Activated T-cell treated with anti-CD3 and anti-CD28 coated beads for 1 hour (primary cell): ENCODE data around the gene PYGB.

ENCODE experiments used
- DNase-seq: peaks from one replicate; pipeline ENCODE4 v3.0.0-alpha.2; 2020; ENCODE audit warnings: low read depth

Gene PYGB

DNA sequence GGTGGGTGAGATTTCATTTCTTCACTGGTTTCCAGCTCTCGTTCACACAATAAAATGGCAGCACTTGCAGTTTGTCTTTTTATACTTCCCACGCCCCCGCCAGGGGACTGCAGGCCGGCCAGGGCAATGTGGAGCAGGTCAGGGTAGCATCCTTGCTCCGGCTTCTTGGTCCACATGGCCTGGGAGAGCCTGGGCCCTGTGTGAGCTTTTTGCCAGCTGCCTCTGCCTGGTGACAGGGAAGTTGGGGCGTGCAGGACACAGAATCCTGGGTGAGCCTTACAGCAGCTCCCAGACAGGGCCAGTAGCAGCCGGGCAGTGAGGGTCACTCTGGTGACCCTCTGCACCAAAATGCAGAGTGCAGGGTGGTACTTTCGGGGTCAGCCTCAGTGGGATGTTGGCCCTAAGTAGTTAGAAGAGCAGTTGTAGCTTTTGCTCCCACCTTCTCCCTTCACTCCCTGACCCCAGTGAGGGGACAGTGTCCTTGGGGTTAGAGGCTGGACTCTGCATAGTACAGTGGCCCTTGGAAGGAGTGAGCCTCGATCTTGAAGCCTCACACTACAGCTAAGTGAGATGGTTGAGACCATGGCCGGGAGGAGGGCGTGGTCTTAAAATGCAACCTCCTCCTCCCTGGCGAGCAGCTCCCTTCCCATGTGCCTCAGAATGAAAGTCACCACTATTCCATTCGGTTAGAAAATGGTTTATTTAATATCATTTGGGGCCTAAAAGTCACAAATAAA, 23.8 kb downstream of the PYGB start:
- no peak for DNase-seq

DNA sequence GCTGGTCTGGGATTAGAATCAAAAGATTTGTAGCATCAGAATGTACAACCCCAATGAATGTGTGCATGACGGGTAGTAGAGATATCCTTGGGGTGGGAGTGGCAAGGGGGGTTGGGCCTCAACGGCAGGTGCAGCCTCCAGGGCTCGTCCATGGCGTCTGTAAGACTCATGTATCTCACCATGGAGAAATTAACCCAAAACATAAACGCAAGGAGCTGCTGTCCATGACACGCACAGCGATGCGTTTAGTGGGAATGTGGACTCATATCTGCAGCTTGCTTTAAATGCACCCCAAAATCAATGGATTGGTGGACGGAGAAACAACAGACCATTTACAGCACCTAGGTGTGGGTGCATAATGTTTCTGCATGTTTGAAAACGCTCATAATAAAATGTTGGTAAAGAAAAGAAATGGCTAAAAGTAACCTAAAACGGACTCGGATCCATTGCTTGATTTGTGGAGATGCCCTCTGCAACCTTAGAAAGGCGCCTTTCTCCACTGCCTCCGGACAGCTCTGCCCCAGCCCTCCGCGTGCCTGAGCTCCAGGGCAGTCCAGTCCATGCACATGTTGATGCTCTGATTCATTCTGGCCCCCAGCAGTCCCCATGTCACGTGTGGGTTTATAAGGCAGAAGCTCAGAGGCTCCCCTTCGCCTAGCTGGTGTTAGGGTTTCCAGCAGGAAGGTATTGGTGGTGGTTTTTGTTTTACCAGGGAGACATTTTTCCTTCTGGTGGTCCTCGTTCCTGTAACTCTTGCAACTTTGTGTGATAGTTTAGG, 24.5 kb downstream of the PYGB start:
- DNase-seq = no peak

DNA sequence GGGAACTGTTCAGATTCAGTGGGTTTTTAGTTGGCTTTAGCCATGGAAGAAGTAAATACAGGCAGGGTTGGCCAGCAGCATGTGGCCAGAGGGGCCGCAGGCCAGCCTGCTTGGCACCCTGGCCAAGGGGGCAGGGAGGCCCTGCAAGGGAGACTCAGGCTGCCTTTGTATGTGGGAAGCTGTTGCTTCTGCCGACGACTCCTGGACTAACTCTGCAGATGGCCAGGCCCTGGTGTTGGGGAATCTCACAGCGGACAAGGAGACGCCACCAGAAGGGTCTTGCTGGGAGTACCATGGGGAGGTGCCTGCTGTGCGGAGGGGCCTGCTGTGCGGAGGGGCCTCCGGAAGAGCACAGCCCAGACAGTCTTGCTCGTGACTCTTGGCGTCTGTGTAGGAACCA, 25.2 kb downstream of the PYGB start:
- no peak for DNase-seq

DNA sequence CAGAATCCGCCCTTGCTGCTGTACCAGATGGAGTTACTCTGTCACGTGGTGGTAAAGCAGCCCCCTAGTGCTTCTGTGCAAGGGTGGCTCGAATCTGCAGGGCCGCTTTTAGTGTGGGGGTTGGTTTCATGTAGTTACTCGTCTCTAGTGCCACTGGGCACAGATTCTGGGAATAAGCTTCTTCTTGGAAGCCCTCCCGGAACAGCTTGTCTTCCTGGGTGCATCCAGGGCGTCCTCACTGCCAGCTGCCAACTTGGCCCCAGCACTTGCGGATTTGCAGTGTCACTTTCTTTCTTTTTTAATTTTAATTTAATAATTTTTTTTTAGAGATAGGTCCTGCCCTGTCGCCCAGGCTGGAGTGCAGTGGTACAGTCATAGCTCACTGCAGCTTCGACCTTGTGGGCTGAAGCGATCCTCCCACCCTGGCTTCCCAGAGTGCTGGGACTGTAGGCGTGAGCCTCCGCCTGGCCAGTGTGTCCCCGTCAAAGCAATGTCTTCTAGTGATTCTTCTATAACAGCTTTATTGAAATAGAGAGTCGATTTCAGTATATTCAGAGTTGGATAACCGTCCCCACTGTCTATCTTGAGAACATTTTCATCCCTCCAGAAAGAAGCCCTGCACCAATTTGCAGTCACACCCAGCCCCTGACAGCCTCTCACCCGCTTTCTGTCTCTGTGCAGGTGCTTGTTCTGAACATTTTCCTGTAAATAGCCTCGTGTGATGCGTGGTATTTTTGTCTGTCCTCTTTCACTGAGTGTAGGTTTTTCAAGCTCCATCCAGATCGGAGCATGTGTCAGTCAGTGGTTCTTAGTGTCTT, 25.9 kb downstream of the PYGB start:
- DNase-seq = no peak

DNA sequence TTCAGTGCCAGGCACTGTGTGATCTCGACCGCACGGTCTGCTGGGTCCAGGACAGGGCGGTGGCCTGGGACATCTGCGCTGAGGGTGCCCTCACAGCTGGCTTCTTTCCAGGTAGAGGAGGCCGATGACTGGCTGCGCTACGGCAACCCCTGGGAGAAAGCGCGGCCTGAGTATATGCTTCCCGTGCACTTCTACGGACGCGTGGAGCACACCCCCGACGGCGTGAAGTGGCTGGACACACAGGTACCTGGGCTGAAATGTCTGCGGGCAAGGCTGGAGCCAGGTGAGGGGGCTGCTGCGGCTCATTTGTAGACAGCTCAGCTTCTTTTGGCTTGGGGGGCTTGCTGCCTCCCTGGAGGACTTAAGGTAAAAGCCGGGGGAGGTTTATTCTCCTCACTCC, 26.6 kb downstream of the PYGB start:
- no peak for DNase-seq

DNA sequence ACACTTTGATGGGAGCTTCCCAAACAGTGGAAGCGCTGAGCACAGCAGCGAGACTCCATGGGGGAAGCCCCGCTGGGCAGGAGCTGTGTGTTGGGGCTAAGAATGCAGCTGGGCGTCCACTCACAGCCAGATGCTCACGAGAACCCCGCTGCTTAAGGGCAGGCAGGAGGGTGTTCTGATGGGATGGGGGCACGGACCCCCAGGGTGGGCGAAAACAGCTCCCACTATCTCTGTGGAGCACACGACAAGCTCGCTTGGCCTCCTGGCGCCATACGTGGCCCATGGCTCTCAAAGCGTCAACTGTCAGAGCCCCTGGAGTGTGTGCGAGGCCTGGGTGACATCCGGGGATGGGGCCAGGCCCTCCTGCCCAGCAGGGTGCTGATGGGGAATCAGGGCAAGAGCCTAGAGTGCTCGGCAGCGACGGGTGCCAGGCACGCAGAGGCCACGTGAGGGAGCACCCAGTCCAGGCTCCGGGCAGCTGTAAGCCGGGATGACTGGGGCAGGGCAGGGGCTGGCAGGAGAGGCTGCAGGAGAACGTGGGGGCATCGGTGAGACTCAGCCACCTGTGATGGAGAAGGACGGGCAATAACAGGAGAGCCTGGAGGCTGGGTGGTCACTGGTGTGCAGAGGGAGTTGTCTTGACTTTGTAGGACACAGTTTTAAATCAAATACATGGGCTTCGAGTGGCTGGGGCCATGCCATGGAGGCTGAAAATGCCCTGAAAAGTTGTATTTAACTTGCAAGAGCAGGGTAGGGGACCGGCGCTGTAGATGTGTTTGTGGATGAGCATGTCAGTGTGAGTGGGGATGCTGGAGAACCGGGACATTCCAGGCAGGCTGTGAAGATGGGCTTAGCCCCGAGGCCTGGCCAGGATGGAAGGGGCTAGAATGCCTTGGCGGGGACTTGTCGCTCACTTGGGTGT, 27.3 kb downstream of the PYGB start:
- DNase-seq = no peak

DNA sequence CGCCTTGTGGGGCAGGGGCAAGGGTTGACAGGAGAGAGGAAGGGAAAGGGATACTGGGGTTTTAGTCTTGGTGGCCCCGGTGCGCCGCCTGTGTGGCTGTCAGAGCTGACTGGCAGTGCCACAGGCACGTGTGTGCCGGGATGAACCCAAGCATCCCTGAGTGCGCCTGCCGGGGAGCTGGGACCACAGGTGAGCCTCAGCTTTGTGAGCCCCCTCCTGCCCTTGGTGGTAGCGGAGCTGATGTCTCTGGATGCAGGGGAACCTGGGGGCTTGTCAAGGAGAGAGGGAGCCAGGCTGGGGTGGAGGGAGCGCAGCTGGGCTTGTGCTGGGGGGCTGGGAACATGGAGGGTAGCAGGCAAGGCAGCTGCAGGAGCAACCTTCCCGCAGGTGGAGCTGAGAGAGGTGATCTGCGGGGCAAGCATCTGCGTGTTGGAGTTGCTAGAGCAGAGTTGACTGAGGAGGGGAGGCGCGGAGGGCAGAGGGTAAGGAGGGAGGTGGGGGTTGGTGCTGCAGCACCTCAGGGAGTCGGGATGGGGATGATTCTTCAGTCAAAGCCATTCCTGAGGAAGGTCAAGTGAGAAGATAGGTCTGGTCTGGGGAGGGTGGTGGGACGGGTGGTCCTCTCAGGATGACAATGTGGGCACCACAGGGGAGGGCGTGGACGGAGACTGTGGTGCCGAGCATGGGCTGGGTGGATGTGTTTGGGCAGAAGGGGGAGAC, 28.1 kb downstream of the PYGB start:
- DNase-seq = no peak

DNA sequence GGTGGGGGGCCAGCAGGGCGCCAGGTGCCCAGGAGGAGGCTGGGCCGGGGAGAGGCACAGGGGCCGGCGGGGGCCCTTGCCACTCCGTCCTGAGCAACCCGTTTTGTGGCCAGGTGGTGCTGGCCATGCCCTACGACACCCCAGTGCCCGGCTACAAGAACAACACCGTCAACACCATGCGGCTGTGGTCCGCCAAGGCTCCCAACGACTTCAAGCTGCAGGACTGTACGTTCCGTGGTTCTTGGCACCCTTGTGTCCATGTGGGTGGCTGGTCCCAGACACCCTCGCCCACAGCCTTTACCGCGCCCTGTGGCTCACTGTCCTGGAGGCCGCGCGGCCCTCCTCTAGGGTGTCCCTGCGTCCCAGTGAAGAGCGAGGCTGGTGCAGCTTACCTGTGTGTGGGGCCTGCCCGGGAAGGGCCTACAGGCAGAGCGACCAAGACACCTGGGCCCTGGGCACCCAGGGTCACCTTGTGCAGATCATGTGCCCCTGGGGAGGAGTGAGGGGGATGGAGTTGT, 28.7 kb downstream of the PYGB start:
- DNase-seq = no peak

DNA sequence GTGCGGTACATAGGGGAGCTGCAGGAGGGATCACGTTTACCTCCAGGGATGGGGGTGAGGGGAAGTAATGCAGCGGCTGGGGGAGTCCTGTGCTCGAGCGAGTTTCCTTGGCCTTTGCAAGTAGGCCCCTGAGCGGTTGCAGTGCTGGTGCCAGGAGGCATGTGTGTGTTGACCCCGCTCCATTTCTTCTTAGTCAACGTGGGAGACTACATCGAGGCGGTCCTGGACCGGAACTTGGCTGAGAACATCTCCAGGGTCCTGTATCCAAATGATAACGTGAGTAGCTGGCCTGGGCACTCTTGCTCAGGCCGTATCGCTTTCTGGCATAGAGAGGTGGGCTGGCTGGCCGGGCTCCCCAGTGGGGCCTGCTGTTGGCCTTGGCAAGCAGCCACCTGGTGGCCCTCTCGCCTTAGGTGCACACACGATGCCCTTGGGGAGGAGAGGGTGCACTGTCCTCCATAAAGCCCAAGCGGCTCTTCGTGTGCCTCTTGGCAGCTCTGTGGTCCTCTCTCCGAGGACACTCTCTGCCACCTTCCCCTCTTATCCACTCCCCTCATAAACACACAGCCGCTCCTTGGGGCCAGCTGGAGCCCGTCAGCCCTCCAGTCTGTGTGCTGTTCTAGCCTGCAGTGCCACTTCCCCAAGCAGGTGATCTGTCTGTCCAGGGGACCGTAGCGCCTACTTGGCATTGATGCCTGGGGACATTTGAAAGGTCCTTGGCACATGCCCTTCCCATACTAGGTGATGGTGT, 29.3 kb downstream of the PYGB start:
- DNase-seq = no peak

DNA sequence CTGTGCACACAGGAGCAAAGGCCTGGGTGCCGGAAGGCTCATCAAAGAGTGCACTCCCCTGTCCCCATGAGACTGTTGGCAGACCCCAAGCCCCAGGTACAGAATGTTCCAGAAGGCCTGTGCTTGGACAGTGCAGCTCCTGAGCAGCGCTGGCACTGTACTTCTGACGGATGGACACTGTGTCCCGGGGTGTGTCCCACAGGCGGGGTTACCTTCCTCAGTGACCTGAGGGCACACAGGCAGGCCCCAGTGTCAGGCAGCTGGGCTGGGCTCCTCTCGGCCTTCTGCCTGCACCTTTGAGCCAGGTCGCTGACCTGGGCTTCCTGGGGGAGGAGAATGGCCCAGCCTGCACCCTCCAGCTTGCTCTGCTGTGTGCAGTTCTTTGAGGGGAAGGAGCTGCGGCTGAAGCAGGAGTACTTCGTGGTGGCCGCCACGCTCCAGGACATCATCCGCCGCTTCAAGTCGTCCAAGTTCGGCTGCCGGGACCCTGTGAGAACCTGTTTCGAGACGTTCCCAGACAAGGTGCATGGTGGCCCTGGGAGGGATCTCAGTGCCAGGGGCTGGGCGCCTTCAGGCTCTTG, 30.1 kb downstream of the PYGB start:
- no peak for DNase-seq

DNA sequence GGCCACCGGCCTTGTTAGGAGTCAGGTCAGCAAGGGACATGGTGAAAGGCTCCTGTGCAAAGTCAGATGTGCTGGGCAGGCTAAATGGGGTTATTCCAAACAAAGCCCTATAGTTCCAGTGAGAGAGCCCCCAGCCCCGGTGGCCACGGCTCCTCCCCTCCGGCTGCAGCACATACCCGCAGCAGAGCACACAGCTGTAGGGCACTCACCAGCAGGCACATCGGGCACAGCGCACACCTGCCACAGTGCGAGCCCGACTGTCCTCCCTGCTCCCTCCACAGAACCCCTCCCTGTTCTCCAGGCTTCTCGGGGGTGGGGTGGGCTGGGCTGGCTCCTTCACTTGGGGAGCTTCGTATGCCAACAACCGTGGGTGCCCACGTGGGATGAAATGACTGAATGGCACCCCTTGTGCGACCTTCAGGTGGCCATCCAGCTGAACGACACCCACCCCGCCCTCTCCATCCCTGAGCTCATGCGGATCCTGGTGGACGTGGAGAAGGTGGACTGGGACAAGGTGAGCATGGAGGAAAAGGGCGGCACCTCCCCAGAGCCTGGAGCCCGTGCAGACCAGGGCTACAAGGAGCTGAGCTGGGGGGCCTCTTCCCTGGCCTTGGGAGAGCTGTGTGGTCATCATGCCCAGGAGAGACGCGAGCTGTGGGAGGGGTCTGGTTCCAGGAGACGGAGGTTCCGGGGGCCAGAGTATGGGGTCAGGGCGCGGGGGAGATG, 30.9 kb downstream of the PYGB start:
- DNase-seq = no peak

DNA sequence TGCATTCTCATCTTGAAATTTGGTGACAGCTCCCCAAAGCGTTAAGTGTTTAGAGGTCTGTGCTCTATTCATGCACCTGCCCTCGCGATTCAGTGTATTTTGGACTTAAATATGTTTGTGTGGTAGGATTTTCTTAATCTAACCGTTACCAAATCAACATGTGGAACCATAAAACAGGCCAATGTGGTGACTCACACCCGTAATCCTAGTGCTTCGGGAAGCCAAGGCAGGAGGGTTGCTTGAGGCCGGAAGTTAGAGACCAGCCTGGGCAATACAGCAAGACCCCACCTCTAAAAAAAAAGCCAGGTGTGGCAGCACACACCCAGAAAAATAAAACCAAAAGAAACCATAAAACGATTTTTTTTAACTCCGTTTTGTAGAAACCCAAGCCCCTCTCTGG, 31.5 kb downstream of the PYGB start:
- DNase-seq = no peak

DNA sequence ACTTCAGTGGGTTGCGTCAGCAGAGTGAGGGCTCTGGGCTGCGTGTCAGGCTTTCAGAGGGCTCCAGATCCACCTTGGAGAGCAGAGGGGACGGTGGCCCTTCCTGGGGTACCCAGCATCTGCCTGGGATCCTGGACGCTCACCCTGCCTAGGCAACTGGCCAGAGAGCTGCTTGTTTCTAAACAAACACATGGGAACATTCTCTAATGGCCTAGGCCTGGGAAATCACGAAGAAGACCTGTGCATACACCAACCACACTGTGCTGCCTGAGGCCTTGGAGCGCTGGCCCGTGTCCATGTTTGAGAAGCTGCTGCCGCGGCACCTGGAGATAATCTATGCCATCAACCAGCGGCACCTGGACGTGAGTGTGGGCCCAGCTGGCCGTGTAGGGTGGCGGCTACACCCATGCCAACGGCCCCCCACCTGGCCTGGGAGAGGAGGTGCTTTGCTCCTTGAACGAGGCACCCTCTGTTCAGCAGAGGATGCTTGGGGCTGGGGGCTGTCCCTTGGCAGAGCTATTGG, 32.2 kb downstream of the PYGB start:
- DNase-seq = no peak

DNA sequence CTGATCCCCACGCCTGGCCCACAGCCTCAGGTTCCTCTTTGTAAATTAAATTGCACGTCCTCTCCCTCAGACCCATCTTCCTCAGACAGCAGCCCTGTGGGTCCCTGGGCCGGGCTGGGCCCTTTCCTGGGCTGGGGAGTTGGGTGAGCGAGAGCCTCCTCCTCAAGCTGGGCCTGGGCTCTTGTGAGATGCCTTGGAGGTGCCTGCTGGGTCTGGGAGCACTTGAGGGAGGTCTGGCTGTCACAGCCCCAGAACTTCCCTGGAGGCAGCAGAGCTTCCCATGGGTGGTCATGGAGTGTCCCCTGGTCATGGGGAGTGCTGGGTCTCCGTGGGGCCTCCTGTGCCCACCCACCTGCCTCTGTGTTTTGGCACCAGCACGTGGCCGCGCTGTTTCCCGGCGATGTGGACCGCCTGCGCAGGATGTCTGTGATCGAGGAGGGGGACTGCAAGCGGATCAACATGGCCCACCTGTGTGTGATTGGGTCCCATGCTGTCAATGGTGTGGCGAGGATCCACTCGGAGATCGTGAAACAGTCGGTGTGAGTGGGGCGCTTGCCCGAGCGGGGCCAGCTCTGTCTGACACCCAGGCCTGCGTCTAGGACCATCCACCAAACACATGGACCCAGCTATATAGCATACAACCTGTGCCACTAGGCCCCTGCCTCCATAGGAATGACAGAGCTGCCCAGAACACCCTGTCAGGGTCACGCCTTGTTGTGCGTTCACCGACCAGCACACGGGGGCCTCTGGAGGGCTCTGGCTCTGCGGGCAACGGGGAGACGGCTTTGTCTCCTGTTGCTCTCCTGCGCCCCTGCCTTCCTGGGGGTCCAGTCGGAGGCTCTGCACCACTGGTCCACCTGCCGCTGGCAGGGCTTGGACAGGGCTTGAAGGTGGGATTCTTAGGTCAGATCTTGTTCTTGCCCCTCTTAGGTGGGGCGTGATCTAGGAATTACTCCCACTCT, 33.0 kb downstream of the PYGB start:
- DNase-seq = no peak

DNA sequence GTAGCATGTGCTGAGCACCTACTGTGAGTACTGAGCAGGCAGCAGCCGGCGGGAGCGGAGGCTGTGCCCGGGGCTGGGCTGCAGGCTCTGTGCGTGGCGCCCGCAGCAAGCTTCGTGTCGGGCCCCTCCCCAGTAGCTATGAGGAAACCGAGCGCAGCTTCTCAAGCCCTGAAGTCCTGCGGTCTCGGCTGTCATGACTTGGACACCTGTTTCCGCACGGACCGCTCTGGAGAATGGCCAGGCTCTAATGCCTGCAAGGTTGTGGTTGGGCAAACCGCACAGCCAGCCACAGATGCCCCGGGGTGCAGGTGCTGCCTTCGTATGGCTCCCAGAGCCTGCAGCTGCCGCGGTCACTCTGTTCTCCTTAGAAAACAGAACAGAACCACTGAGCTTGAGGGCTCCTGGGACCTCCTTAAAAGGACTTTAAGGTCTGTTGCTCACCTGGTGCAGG, 33.7 kb downstream of the PYGB start:
- DNase-seq = no peak

DNA sequence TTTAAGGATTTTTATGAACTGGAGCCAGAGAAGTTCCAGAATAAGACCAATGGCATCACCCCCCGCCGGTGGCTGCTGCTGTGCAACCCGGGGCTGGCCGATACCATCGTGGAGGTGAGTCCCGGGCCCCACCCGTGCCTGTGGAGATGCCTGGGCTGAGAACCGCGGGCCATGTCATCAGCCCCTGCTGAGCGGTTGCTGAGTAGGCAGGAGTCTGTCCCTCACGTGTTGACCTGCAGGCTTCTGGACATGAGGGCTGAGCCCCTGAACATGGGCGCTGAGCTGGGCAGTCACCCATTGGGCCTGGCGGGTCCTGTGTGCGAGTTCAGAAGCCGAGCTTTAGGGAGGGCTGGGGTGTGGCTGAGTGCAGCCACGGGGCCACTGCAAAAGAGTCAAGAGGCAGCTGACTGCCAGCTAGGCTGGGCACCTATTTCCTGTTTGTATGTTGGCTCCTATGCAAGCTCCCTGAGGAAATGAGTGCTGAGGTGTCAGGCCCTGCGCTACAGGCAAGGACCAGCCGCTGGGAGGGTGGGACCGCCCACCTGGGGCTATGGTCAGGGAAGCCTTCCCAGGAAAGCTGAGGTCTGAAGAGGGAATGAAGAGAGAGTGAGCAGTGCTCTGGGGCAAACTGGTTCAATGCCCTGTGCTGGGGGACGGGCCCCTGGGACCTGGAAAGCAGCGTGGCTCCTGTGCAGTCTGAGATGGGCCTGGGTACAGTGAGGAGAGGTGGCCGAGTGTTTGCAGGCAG, 34.3 kb downstream of the PYGB start:
- no peak for DNase-seq

DNA sequence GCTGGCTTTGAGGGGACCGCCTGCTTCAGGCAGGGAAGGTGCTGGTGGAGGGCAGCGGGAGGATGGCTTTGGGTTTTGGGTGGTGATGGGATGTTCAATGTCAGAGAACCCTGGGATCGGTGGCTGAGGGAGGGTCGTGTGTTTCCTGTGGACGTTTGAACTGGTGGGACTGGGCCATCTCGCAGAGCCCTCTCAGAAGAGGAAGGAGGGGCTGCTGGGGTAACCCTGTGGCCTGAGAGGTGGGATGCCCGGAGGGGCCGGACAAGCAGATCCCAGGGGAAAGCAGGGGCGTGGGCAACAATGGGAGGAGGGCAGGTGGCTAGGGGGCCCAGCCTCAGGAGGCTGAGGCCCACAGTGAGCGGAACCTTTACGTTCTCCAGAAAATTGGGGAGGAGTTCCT, 34.9 kb downstream of the PYGB start:
- DNase-seq = no peak
